Peyer's patch (tissue), 4 donors: ENCODE measurements around the gene KIF12.

Experiments
- POLR2A ChIP-seq, 2 donors: fragments of 450-650 bp; IDR thresholded peaks; one replicate each; pipeline ENCODE4 v1.5.1; 2017; ENCODE audit warnings: antibody characterized with exemption in 2 of 2, mild to moderate bottlenecking in 2 of 2, moderate library complexity in 2 of 2
- TF ChIP-seq, protein P1 (sequence below), 6 experiments: fragments of 450-650 bp in 4 of 6; fragments of 200-600 bp in 2 of 6; sonication (generic) in 1 of 6; IDR thresholded peaks; one replicate each; pipeline ENCODE4 v1.5.1; 2017 to 2019; ENCODE audit warnings: antibody characterized with exemption in 6 of 6, mild to moderate bottlenecking in 3 of 6, moderate library complexity in 1 of 6

DNA sequence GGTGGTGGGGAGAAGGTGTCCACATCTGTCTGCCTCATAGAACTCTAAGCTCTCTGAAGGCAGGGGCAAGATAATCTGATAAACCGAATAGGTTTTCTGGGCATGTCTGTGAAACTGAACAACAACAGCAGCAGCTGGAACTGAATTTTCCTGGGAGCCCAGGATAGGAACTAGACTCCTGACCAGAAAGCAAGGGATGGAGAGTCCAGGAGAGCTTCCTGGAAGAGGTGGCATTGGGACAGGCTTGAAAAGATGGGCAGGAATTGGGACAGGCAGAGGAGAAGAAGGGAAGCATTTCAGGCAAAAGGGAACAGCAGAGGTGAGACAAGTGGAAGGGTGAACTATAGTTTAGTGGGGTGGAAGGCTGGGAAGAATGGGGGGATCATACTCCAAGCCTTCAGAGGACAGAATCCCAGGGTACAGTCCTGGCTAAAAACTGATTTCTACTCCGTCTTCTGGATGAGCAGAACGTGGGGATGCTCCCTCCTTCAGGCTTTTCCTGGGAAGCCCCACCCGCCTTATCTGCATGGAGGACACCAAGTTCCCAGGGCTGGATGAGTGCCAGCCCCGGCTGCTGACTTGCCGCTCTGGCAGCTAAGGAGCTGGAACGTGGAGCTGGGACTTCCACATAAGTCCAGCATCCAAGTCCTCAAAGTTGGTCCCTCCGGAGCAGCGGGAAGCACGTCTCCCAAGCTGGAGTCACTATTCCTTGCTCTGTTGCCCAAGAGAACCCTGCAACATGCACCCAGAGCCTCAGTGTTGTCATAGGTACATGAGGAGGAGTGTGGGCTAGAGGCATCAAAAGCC lies 13.9 kb upstream of the KIF12 start:
- TF ChIP-seq, protein P1, sequence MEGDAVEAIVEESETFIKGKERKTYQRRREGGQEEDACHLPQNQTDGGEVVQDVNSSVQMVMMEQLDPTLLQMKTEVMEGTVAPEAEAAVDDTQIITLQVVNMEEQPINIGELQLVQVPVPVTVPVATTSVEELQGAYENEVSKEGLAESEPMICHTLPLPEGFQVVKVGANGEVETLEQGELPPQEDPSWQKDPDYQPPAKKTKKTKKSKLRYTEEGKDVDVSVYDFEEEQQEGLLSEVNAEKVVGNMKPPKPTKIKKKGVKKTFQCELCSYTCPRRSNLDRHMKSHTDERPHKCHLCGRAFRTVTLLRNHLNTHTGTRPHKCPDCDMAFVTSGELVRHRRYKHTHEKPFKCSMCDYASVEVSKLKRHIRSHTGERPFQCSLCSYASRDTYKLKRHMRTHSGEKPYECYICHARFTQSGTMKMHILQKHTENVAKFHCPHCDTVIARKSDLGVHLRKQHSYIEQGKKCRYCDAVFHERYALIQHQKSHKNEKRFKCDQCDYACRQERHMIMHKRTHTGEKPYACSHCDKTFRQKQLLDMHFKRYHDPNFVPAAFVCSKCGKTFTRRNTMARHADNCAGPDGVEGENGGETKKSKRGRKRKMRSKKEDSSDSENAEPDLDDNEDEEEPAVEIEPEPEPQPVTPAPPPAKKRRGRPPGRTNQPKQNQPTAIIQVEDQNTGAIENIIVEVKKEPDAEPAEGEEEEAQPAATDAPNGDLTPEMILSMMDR (IDR thresholded peaks at IDR 0.05) = no peak
- TF ChIP-seq POLR2A (IDR thresholded peaks at IDR 0.05) = no peak
